ENCODE data around the gene ACTN4. TPM values are rescaled to one million over a fixed set of nuclear protein-coding genes. Genes with fewer than 3 reads are reported as not detected.
A peak's percentile ranks its signal among the peaks of the same experiment; 100 is the strongest.

ACTN4 gene
- total and polyA plus RNA-seq, 12 donors, result 148 to 773 (median 558) TPM

GRCh38 chr19:38726761-38727301 is 79.4 kb downstream of the ACTN4 start:
- H3K27me3 ChIP-seq, result no peaks in the 10 kb centered on the region
- intact Hi-C loops (cut with DNase I), result loop anchor here in 1 of 2 donors (5.0 kb wide), 1 partner anchor 120 kb away; the partner anchor contains the start of gene HNRNPL
- WGBS, 4 donors, result 76 to 83% (median 80%) methylated on average over 22 to 30 of the region's 30 CpGs
- no peak overlapping the region for H3K4me3 ChIP-seq
- H3K9me3 ChIP-seq (replicated peaks in 1 of 3), result no peaks in the 10 kb centered on the region
- peaks cover 20 to 39% of the 10 kb centered on the region in 2 donors for H3K4me1 ChIP-seq (replicated peaks in 1 of 2)
- TF ChIP-seq POLR2A (IDR thresholded peaks at IDR 0.05) (no peak), CTCF (IDR thresholded peaks at IDR 0.05) (no peak)
- H3K27ac ChIP-seq, result peak overlapping the region in 3 of 5 donors; percentile 6 to 90 (median 72)
- peak in 4 of 7 donors; percentile 32 to 57 (median 40) for DNase-seq
- peaks cover 0 to 90% of the 10 kb centered on the region in 2 donors for H3K36me3 ChIP-seq (replicated peaks in 1 of 2)

GRCh38 chr19:38727306-38727867 is 79.9 kb downstream of the ACTN4 start:
- Histone ChIP-seq H3K4me1 (replicated peaks in 1 of 2) (peaks cover 23 to 34% of the 10 kb centered on the region in 2 donors), H3K27me3 (no peaks in the 10 kb centered on the region), H3K27ac (peak overlapping the region; percentile 54 to 90 (median 72)), H3K4me3 (no peak overlapping the region), H3K9me3 (replicated peaks in 1 of 3) (no peaks in the 10 kb centered on the region), H3K36me3 (replicated peaks in 1 of 2) (peaks cover 0 to 84% of the 10 kb centered on the region in 2 donors)
- intact Hi-C loops (cut with DNase I), result loop anchor here in 1 of 2 donors (5.0 kb wide), 1 partner anchor 120 kb away; the partner anchor contains the start of gene HNRNPL
- peak in 4 of 7 donors; percentile 22 to 51 (median 32) for DNase-seq
- TF ChIP-seq POLR2A (IDR thresholded peaks at IDR 0.05) (no peak), CTCF (IDR thresholded peaks at IDR 0.05) (no peak)
- 80 to 85% (median 83%) methylated on average over 5 to 17 of the region's 17 CpGs for WGBS, 4 donors

- Histone ChIP-seq H3K9me3 (replicated peaks in 1 of 3) (no peaks in the 10 kb centered on the region), H3K27me3 (no peaks in the 10 kb centered on the region), H3K4me3 (no peak overlapping the region), H3K27ac (peak overlapping the region; percentile 54 to 90 (median 72)), H3K36me3 (replicated peaks in 1 of 2) (peaks cover 0 to 77% of the 10 kb centered on the region in 2 donors), H3K4me1 (replicated peaks in 1 of 2) (peaks cover 23 to 27% of the 10 kb centered on the region in 2 donors)
- WGBS, 4 donors, result 30 to 39% (median 37%) methylated on average over 31 to 33 of the region's 33 CpGs
- intact Hi-C loops (cut with DNase I), result loop anchor here in 1 of 2 donors (5.0 kb wide), 1 partner anchor 119 kb away; the partner anchor contains the start of gene HNRNPL
- TF ChIP-seq CTCF (IDR thresholded peaks at IDR 0.05), result peak in 1 of 6 experiments; percentile 6
- TF ChIP-seq POLR2A (IDR thresholded peaks at IDR 0.05), result peak in 1 of 2 donors; percentile 61
- DNase-seq, result peak; percentile 62 to 94 (median 90)
These were observed 80.6 kb downstream of the ACTN4 start for GRCh38 chr19:38727868-38728660.
